GM18873 (cell line): ENCODE results near the gene SNX1.
"Not testable (repeated sequence)": the region's sequence is repeated elsewhere in the genome, so short reads cannot be mapped to it uniquely, and the experiment has no call there.

Source experiments
- ATAC-seq: cut with Tn5 transposase; IDR thresholded peaks from one replicate; pipeline ENCODE4 v1.9.1; 2021; ENCODE audit warnings: mild to moderate bottlenecking, moderate library complexity, moderate number of reproducible peaks; ENCODE audit not compliant: unreplicated experiment, low FRiP score

SNX1 gene

DNA sequence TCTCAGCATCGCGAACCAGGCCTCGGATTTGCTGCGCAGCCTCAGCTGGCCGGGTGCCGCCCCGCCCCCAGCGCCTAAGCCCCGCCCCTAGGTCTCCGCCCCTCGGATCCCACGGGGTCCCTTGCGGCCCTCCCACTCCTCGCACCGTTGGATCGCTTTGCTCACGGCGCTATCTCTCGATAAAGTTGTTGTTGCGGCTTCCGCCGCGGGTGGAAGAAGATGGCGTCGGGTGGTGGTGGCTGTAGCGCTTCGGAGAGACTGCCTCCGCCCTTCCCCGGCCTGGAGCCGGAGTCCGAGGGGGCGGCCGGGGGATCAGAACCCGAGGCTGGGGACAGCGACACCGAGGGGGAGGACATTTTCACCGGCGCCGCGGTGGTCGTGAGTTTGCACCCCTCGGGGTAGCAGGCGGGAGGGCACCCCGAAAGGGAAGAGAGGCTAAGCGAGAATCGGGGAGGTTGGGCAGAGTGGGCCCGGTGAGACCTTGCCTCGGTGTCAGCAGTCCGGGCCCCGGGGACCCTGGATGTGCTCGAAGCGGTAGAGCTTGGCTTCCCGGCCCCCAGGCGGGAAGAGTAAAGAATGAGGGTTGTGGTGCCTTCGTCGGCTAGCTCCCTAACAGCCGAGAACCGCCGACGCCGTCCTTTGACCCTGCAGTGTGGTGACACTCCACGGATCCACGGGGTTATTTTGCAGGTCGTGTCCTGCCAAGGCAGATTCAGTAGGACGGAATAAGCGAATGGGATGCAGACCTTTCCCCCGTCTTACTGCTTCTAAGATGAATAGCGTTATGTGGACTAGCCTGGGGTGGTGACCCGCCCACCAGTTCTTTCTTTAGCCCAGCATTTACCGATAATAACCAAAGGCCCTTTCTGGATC is at the start of gene SNX1:
SNX1 (plus strand) TSS at position 188 of the 873 bp plus-strand sequence; CDS start at position 220, 32 bp downstream.
- ATAC-seq, result peak; percentile 40

GRCh38 chr15:64046421-64047153 is 49.2 kb upstream of the SNX1 start, which contains the start of gene DAPK2:
DAPK2 (minus strand) TSS chr15:64046485; CDS start chr15:64040261, 6,224 bp downstream.
- ATAC-seq, result no peak

- ATAC-seq, result no peak
These were observed 46.9 kb upstream of the SNX1 start for GRCh38 chr15:64048781-64049460.

DNA sequence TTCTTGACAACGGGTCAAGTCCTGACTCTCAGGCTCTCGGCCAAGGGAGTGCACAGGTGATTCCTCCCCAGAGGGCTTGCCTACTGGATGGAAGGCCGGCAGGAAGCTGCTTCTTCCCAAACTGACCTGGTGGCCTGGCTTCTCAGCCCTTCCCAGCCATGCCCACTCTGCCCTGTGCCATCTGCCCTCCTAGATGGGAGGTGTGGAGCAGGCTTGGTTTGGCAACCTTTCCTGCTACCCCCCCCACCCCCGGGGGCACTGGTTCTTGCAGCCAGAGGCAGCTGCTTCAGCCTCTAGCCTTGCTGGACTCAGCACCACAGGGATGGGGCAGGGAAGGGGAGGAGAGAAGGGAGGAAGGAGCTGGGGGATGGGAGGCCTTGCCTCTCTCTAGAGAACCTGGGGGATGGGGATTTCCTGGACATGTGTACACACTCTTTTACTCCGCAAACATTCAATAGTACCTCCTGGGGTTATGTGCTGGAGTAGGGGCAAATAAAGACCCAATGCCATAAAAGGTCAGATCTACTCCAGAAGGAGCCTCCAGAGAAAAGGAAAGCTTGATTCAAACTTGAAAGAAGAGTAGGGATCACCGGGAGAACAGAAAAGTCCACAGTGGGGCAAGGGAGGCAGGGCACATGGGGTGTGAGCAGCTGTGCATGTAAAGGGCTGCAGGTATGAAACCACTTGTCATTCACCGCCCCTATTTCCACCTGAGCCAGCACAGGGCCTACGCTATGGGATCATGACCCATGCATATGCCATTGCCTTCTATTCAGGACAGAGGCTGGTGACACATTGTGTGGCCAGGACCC is 45.3 kb upstream of the SNX1 start:
- ATAC-seq, result no peak

DNA sequence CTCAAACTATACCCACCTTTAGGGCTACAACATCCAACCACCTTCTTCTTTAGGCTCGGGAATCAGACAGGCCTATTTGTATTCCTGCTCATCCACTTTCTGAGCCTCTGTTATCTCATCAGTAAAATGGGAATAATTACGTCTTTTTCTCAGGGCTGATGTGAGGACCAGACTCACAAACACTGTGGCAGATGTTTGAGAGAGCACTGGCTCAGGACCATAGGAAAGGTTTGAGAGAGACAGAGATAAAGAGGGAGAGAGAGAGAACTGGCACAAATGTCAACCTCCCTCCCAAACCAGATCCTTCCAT is 44.7 kb upstream of the SNX1 start:
- no peak for ATAC-seq

DNA sequence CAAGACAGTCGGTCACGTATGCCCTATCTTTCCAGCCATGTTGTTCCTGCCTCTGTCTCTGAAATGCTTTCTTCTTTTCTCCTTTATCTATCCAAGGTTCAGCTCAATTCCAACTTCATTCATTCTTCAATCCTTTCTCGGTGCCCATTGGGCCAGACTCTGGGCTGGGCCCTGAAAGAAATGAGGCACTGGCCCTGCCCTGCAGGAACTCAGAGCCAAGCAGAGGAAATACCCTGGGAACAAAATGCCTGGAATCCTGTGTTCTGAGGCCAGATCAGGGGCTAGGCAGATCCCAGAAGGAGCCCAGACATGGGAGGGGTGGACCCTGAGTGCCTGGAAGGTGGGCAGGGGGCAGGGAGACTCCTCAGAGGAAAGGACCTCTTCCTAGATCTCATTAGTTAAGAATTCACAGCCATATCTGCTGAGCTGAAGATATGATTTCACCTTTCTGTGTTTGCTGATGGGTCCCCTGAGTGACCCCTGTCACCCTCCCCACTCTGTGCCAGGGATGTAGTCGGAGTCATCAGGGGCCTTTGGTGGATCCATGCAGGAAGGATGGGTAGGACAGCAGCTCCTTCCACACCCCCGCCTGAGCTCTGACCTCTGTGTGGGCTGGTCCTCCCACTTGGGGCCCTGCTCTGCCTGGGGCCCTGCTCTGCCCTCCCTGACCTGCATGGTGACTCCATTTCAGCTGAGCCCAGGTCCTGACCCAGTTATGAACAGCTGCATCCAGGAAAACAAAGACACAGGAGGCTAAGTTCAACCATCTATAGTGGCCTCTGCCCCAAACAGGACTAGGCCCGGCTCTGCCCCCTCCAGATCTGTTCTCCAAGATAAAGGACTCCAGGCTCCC is 44.1 kb upstream of the SNX1 start:
- ATAC-seq, result no peak

GRCh38 chr15:64052925-64053491 is 42.8 kb upstream of the SNX1 start:
- no peak for ATAC-seq

DNA sequence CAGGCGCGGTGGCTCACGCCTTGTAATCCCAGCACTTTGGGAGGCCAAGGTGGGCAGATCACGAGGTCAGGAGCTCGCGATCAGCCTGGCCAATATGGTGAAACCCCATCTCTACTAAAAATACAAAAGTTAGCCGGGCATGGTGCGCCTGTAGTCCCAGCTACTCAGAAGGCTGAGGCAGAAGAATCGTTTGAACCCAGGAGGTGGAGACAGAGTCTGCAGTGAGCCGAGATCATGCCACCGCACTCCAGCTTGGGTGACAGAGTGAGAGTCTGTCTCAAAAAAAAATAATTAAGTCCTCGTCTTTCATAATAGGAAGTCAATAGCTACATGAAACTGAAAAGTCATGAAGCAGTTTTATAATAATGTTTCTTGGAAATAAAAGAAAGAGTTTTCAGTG is 42.1 kb upstream of the SNX1 start:
- ATAC-seq, result not testable (repeated sequence)

- no peak for ATAC-seq
These were observed 37.5 kb upstream of the SNX1 start for GRCh38 chr15:64058279-64058678.

DNA sequence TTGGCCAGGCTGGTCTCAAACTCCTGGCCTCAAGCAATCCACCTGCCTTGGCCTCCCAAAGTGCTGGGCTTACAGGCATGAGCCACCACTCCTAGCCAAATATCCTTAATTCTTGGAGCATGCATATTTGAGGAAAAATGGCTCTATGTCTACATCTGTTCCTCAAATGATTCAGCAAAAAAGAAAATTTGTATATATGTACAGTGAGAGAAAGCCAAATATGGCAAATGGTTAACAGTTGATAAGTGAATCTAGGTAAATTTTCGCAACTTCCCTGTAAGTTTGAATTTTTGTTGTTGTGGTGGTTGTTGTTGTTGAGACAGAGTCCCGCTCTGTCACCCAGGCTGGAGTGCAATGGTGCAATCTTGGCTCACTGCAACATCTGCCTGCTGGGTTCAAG is 36.7 kb upstream of the SNX1 start:
- ATAC-seq, result not testable (repeated sequence)

GRCh38 chr15:64060716-64061115 is 35.1 kb upstream of the SNX1 start:
- no peak for ATAC-seq

DNA sequence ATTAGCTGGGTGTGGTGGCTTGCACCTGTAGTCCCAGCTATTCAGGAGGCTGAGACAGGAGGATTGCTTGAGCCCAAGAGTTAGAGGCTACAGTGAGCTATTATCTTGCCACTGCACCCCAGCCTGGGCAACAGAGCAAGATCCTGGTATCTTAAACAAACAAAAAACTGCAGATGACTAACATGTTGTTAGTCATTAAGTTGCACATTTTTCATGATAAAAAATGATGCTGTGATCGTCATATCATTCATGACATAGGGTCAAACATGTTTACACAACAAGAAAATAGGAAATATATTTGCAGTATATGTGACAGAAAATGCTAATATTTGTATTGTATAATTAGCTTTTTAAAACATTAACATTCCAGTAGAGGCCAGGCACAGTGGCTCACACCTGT is 29.3 kb upstream of the SNX1 start:
- no peak for ATAC-seq

DNA sequence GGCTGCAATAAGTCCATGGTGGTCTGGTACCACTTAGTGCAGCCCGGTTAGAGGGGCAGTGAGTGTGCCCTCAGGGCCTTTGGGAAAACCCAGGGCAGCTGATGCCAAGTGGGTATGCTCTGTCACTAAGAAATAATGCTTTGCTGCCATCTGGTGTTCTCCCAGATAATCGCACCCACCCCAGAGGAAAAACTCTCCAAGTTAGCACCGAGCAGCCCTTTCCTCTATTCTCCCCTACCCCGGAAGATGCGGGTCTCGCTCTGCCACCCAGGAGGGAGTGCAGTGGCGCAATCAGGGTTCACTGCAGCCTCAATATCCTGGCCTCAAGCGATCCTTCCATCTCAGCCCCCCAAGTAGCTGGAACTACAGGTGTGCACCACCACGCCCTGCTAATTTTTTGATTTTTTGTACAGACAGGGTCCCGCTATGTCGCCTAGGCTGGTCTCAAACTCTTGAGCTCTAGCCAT is 28.2 kb upstream of the SNX1 start:
- ATAC-seq, result no peak

GRCh38 chr15:64068133-64068532 is 27.6 kb upstream of the SNX1 start:
- ATAC-seq, result no peak

- no peak for ATAC-seq
These were observed 25.7 kb upstream of the SNX1 start for GRCh38 chr15:64070106-64070505.

DNA sequence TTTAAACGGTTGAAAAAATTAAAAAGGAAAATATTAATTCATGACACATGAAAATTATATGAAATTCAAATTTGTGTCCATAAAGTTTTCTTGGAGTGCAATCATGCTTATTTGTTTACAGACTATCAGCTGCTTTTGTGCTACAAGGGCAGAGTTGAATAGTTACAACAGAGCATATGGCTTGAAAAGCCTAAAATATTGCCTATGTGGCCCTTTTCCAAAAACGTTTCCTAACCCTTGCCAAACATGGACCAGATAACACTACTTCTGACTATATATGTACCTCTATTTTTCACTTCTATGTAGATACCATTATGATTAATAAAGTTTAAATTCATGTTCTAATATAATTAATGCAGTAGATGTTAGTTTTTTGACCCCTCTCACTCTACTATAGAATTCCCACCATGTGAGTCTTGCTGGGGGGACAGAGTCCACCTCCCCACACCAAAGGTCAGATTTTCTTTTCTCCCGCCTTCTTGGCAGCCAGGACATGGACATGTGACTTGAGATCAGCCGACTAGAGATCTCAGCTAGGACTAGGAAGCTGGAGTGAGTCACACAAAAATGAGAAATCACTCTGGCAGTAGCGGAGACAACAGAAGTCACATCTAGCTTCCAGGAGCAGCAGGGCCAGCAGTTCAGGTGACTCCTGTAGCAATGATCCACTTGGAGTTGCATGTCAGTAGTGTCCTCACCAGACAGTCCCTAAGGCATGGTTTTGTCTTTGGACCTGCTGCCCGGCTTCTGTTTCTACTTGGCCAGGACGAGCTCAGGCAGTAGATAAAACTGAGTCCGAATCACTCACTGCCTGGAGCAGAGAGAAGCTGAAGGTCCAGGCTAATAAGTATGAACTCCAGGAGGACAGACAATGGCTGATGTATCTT is 24.6 kb upstream of the SNX1 start:
- no peak for ATAC-seq

DNA sequence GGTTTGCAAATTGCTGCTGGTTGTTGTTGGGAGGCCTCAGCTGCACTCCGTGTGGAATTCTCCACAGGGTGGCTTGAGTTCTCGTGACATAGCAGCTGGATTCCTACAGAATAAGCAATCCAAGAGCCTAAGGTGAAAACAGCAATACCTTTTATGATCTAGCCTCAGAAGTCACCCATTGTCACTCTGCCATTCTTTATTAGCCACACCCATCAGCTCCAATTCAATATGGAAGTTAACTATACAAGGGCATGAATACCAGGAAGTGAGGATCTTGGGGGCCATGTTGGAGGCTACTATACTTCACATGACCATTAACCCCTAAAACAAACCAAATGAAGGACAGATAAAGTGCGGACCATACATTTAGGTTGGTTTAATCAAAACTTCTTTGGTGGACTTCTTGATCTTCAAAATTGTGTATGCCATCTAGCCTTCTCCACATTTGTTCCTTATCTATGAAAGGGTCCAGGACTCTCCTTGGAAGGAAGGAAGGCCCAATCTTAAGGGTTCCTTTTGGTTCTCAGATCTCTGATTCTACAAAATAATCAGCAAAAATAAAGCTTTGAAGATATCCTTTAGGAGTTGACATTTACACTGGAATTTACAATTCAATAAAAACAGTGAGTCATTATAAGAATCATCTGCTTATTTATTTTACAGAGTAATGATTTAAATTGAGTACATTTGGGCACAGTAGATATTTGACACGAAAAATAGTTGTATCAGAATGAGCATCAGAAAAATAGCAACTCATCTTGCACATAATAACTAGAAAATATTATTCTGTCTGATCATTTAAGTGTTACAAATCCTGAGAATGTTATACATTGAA is 23.6 kb upstream of the SNX1 start:
- no peak for ATAC-seq
